ENCODE results near the gene GAST.
A peak's percentile ranks its signal among the peaks of the same experiment; 100 is the strongest.
"Not testable (repeated sequence)": the region's sequence is repeated elsewhere in the genome, so short reads cannot be mapped to it uniquely, and the experiment has no call there.

GAST gene

DNA sequence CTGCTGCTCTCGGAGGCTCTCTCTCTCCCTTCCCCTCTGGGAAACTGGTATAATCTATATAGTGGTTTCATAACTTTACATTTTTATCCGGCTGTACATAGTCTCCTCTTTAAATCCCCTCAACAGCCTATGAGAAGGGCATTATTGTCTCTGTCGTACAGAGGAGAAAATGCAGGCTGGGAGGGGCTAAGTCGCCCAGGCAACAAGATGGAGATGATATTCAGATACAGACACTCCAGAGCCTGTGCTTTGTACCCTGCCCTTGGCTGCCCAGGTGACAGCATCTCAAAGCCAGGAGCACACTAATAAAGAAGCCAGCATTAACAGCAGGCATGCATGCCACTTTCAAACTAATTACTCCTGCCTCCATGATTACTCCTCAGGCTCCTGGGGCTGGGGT is 28.1 kb upstream of the GAST start:
- FAIRE-seq = no peak

DNA sequence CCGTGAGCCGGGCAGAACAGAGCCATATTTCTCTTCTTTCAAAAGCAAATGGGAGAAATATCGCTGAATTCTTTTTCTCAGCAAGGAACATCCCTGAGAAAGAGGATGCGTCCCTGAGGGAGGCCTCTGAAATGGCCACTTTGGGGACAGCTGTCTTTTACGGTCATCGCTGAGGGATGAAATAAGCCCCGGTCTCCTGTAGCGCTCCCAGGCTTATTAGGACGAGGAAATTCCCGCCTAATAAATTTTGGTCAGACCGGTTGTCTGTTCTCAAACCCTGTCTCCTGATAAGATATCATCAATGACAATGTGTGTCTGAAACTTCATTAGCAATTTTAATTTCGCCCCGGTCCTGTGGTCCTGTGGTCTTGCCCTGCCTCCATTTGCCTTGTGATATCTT is 26.4 kb upstream of the GAST start:
- FAIRE-seq = not testable (repeated sequence)

DNA sequence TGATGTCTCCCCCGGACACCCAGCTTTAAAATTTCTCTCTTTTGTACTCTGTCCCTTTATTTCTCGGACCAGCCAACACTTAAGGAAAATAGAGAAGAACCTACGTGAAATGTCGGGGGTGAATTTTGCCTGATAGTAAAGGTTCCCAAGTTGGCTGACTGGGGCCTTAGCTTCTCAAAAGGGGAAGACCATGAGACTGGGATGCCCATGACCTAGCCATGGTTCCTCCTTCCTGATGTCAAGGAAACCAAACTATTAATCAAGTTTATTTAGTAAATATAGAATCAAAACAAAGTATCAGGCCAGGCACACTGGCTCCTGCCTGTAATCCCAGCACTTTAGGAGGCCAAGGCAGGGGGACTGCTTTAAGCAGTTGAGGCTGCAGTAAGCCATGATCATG is 25.9 kb upstream of the GAST start:
- FAIRE-seq = no peak

DNA sequence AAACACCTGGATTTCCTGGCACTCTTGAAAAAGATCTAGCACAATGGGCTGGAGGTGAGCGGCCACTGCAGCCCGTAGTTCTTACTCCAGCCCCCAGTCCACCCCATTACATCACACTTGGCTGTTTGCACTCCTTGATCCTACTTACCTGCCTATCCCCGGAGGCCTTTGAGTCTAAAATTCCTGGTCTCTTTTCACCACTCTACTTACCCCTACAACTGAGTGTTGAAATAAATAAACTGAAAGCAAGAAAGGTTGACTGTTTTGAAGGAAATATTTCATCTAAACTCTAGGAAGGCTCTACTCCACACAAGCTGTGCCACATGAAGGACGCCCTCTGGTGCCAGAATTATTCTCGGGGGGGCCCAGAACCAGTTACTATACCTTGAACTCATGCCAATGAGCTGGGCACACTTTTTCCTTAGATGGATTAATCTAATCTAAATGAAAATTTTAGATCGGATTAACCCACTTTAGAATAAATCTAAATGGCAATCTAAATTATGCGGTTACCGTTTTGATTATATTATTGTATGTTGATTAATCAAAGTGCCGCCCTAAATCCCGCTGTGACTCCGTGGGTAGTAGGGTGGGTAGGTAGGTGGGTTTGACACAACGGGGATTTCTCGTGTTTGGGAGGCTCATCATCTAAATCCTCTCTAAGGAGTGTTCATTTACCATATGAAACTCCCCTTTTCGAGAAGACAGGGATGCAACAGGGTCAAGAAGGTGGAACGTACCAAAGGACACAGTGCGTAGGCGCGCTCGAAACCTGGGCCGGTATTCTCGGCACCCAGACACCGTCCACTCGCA is 24.1 kb upstream of the GAST start:
- FAIRE-seq = no peak

DNA sequence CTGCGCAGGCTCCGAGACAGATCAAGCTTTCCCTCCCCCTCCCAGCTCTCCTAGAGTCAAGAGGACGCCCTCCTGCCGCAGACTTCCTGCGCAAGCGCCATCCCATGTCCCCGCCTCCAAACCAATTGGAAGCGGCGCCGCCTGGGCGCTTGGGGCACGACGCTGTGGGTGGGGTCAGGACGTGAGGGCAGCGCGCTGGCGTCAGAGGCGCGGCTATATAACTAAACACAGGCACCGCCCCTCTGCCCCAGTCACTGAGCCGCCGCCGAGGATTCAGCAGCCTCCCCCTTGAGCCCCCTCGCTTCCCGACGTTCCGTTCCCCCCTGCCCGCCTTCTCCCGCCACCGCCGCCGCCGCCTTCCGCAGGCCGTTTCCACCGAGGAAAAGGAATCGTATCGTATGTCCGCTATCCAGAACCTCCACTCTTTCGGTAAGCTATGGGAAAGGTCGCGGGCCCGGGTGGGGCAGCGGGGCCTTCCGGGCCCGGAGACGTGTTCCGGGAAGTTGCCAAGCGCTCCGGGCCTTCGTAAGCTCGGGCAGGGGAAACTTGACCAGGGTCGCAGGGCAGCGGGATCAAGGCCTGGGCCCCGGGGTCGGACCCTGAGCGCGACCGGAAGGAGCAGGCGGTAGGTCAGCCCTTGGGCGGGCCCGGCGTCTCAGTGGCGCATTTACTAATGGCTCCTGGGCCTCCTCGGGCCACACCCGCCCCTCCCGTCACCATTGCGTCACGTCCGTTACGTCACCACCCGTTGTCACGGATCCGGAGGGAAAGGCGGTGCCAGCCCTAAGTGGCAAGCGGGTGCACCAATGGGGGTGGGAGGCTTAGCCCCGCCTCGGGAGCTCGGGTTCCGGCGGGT is 23.3 kb upstream of the GAST start, which contains the start of gene EIF1:
EIF1 (plus strand) TSS at position 245 of the 856 bp plus-strand sequence; CDS start at position 399, 154 bp downstream.
- peak; percentile 96 for FAIRE-seq

DNA sequence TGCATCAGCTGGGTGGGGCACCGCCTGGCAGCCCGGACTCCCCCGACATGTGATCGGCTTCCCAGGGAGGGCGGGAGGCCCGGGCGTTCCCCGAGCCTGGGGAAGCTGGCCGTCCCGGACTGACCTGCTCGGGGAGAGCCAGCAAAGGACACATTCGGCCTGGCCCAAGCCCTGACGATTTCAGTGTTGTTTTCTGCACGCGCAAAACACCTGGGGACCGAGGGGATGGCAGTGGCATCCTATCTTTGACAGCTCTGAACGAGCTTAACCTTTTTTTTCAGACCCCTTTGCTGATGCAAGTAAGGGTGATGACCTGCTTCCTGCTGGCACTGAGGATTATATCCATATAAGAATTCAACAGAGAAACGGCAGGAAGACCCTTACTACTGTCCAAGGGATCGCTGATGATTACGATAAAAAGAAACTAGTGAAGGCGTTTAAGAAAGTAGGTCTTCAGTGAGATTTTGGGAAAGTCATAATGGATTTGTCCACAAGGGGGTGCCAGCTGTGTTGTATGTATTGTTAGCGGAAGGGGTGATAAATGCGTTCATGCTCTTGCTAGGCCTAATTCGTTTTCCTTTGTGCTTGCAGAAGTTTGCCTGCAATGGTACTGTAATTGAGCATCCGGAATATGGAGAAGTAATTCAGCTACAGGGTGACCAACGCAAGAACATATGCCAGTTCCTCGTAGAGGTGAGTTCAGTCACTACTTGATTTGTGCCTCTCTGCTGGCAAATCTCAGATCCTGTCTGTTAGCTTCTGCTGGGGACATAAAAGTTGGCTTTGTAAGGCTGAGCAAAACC is 22.4 kb upstream of the GAST start:
- FAIRE-seq = no peak

DNA sequence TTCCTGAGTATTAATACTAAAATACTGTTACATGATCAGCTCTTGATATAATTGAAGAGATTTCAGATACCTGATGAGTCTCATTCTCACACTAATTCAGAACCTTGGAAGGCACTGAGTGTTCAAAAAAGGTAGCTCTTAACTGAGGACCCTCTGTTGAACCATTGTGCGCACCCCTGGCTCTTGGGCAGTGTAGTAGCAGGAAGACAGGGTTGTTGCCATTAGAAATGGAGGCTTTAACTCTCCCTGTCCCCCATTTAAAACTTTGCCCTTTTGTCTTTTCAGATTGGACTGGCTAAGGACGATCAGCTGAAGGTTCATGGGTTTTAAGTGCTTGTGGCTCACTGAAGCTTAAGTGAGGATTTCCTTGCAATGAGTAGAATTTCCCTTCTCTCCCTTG is 21.6 kb upstream of the GAST start:
- FAIRE-seq = no peak

DNA sequence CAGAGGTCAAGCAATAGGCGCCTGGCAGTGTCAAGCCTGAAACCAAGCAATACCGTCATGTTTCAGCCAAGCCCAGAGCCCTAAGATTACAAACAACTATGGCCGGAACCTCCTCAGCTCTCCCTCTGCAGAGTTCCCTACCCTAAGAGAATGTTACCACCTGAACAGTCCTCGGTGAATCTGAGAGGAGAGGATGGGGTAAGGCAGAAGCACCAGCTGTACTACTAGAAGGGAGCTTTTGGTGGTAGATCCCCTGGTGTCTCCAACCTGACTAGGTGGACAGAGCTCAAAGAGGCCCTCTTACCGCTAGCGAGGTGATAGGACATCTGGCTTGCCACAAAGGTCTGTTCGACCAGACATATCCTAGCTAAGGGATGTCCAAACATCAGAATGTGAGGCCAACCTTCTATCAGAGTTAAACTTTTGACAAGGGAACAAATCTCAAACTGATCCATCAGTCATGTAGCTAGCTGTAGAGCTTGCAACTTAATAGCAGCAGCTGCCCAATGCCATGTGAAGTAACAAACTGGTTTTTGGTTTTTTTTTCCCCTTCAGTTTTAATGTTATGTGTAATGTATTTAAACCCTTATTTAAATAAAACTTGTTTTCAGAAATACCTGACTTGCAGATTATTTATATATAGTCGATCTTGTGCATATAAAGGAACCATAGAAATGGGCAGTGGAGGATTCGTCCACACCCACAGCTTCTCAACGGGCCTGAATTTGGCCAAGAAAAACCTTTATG is 20.9 kb upstream of the GAST start:
- FAIRE-seq = no peak

DNA sequence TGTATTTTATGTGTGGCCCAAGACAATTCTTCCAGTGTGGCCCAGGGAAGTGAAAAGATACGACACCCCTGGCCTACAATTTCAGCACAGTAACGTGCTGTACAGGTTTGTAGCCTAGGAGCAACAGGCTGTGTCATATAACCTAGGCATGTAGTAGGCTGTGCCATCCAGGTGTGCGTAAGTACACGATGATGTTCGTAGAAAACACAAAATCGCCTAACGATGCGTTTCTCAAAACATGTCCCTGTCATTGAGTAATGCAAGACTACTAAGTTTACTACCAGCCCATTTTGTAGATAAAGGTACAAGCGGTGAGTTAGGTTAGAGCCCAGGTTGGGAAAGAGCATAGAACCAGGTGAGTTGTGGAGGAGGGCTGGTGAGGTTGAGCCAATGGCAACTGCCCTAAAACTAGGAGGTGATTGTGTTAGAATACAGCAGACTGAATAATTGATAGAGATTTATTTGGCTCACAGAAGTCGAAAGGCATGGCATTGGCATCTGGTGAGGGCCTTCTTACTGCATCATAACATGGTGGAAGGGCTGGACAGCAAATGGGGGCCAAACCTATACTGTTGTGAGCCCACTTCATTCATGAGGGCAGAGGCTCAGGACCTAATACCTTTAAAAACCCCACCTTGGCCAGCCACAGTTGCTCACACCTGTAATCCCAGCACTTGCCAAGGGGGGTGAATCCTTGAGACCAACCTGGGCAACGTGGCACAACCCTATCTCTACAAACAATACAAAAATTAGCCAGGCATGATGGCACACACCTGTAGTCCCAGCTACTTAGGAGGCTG is 19.2 kb upstream of the GAST start:
- FAIRE-seq = no peak

DNA sequence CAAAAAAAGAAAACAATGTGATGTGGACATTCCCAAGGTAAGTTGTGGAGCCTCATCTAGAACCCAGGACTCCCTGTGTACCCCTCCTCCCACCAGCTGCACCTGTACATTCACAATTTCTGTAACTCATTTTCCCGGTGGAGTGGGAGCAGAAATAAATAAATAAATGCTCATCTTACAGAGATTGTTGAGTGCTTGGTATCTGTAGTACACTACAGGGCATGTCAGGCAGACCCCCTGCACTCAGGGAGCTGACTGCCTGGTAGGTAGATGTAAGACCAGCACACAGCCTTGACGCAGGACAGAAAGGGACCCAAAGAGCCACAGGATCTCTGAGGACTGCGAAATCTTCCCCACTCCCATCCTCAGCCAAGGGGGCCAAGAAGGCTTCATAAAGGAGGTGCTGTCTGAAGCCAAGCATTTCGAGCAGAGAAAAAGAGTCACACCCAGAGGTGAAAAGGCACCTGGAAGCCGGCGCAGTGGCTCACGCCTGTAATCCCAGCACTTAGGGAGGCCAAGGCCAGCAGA is 16.9 kb upstream of the GAST start:
- FAIRE-seq = no peak

DNA sequence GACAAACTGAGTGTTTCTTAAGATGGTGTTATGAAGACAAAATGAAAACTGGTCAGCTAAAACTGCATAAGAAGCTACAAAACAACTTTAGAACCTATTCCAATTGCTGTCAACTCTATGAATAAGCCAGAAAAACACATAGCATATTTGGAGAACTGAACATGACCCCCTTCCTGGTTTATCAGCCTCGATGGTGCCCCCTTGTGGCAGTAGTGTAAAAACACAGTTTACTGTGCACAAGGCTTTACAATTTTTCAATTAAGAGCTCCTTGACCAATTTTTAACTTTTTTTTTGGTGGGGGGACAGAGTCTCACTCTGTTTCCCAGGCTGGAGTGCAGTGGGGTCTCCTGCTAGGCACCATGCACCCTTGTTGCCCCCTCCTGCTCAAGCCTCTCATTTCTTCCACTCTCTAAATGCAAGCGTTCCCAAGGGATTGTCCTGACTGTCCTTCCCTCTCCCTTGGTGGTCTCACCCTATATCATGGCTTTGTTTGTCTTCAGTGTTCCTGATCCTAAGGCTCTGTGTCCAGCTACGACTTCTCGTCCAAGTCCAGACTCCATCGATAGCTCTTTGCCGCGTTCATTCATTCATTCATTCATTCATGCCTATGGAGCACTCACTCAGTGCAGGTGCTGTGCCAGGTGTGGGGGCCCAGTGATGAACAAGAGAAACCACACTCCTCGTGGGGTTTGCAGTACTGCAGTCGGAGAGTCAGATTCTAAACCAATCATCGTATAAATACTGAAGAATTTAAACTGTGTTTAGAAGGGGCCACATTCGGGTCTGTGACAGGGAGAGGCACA is 16.0 kb upstream of the GAST start:
- FAIRE-seq = peak; percentile 94

DNA sequence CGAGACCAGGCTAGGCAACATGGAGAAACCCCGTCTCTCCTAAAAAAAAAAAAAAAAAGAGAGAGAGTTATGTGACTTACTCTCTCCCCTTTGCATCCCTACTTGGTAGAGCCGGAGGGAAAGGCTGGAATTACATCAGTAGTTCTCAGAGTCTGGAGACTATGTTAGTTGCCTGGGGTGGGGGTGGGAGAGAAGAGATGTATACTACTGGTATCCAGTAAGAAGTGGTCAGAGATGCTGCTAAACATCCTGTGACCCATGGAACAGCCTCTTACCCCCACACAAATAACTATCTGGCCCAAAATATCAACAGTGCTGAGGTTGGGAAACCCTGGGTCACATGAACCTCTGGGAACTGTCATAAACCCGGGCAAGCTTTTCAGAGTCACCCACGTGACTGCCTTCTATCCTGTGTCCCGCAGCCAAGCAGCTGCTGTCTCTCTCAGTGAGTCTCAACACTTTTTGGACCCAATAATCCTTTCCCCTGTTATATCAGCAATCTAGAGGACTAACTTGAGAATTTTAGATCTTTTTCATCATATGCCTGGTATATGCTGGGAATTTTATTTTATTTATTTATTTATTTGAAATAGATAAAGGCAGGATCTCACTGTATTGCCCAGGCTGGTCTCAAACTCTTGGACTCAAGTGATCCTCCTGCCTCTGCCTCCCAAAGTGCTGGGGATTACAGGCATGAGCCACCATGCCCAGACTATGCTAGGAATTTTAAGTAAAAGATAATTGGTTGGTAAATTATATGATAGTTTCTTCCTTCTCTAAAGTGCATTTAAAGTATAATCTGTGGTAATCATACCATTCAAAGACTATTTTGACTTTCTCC is 14.8 kb upstream of the GAST start:
- FAIRE-seq = no peak

DNA sequence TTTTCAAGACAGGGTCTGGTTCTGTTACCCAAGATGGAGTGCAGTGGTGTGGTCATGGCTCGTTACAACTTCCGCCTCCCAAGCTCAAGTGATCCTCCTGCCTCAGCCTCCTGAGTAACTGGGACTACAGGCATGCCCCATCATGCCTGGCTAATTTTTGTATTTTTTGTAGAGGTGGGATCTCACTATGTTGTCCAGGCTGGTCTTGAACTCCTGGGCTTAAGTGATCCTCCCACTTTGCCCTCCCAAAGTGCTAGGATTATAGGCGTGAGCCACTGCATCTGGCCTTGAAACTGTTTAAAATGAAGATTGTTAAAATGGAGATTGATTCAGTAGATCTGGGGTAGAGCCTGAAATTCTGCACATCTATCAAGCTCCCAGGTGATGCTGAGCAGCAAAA is 11.3 kb upstream of the GAST start:
- not testable (repeated sequence) for FAIRE-seq

DNA sequence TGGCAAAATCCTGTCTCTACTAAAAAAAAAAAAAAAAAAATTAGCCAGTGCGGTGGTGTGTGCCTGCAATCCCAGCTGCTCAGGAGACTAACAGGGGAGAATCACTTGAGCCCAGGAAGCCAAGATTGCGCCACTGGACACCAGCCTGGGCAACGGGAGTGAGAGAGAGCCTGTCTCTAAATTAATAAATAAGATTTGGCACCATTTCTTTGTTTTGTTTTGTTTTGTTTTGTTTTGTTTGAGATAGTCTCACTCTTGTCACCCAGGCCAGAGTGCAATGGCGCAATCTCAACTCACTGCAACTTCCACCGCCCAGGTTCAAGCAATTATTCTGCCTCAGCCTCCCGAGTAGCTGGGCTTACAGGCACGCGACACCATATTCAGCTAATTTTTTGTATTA is 9.4 kb upstream of the GAST start:
- no peak for FAIRE-seq

DNA sequence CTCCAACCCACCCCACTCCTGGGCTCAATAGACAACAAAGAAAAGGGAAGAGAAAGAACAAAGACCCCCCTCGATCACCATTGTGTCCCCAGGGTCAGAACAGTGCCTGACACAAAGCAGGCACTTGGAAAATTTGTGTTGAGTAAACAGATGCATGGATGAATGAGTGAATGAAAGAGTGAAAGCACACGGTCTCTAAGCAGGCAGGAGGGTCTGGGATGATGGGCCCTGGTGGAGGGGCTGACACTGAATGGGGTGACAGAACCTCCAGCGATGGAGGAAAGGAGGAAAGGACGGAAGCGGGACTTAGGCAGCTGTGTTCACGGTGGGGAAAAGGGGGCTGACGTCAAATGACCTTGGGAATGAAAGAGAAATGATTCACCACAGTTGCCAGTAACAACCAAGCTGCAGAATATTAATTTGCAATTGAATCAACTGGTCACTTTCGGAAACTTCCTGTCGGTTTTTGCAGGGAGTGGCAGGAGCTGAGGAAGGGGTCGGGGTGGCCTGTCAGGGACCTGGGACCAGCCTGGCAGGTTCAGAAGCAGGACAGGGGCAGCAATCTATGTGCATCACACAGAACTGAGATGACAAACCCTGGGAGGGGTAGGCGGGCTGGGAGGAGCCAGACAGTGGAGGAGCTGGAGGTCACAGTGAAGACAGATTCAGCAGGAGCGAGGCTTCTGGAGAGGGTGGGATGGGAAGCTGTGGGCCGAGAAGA is 6.7 kb upstream of the GAST start:
- no peak for FAIRE-seq

DNA sequence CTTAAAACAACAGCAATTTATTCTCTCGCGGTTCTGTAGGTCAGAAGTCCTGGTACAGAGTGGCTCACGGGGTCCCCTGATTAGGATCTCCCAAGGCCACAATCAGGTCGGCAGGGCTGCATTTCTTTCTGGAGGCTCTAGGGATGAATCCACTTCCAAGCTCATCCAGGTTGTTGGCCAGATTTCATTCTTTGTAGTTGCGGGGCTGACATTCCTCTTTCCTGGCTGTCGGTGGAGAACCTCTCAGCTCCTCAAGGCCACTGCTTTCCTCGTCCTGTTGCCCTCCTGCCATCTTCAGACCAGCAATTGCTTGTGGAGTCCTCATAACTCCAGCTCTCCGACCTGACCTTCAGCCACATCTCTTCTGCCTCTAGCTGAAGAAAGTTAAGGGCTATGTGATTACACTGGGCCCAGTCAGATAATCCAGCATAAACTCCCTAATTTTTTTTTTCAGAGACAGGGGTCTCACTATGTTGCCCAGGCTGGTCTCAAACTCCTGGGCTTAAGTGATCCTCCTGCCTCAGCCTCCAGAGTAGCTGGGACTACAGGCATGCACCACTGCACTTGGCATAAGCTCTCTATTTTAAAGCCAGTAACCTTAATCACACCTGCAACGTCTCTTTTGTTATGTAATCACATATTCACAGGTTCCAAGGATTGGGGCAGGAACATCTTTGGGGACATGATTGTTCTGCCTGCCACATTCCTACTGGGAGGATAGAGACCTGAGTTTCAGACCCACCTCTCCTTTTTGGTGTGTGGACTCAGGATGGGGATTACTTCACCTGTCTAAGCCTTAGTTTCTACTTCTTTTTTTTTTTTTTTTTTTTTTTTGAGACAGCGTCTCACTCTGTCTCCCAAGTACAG is 4.1 kb upstream of the GAST start:
- no peak for FAIRE-seq

DNA sequence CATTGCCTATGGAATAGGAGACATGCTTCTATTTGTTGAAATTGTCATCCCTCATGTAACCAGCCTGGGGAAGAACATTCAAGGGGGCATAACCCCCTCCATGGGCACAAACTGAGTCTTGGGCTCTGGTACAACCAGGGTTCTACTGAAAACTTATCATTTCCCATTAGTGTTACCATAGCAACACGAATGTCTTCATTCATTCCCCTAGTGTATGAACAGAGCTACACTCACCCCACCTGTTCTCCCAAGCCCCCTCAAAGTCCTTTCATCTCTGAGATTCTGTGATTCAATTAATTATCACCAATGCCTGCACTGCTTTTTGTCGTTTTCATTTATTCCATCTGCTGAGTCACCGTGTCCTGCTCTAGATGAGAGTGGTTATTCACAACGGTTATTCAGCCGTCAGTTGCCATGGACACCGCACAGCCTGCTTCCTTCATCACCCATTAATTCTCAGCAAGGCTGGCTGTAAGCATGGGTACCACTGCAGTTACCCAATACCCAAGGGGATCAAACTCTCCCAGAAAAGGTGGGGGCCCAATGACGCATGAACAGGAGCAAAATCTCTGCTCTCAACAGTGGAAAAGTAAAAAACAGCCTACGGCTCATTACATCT is 1.6 kb upstream of the GAST start:
- FAIRE-seq = no peak
